Activated CD4-positive, alpha-beta T cell treated with anti-CD3 and anti-CD28 coated beads, Interleukin-2, amount 50 U/mL, for 4 hours (primary cell): ENCODE results near the gene VPS4B.
"Not testable (repeated sequence)": the region's sequence is repeated elsewhere in the genome, so short reads cannot be mapped to it uniquely, and the experiment has no call there.

Source experiments
- DNase-seq, 2 experiments: peaks; one replicate each; pipeline ENCODE4 v3.0.0-alpha.2; 2020

Gene VPS4B

GRCh38 chr18:63422087-63422863 is at the start of gene VPS4B:
VPS4B (minus strand) TSS chr18:63422476; CDS start chr18:63422259, 217 bp downstream.
- peak; percentile 99 for DNase-seq

- DNase-seq, result no peak
Measured at GRCh38 chr18:63470751-63471150, 48.5 kb upstream of the VPS4B start.

GRCh38 chr18:63468575-63468974 is 46.3 kb upstream of the VPS4B start:
- DNase-seq, result no peak

- DNase-seq, result no peak
Measured at GRCh38 chr18:63467699-63468098, 45.4 kb upstream of the VPS4B start.

GRCh38 chr18:63465059-63465458 is 42.8 kb upstream of the VPS4B start:
- no peak for DNase-seq

GRCh38 chr18:63464434-63464833 is 42.2 kb upstream of the VPS4B start:
- no peak for DNase-seq

GRCh38 chr18:63460414-63460813 is 38.1 kb upstream of the VPS4B start:
- no peak for DNase-seq

GRCh38 chr18:63457977-63458376 is 35.7 kb upstream of the VPS4B start:
- no peak for DNase-seq

- no peak for DNase-seq
Measured at GRCh38 chr18:63454497-63454896, 32.2 kb upstream of the VPS4B start.

GRCh38 chr18:63452751-63453150 is 30.5 kb upstream of the VPS4B start:
- DNase-seq, result not testable (repeated sequence)

- DNase-seq, result no peak
Measured at GRCh38 chr18:63451799-63452660, 29.8 kb upstream of the VPS4B start.

GRCh38 chr18:63449426-63449825 is 27.1 kb upstream of the VPS4B start:
- no peak for DNase-seq

- DNase-seq, result no peak
Measured at GRCh38 chr18:63447066-63447465, 24.8 kb upstream of the VPS4B start.

- DNase-seq, result no peak
Measured at GRCh38 chr18:63446266-63446665, 24.0 kb upstream of the VPS4B start.

- no peak for DNase-seq
Measured at GRCh38 chr18:63445037-63445436, 22.8 kb upstream of the VPS4B start.

GRCh38 chr18:63444580-63444979 is 22.3 kb upstream of the VPS4B start:
- no peak for DNase-seq

- DNase-seq, result no peak
Measured at GRCh38 chr18:63443829-63444228, 21.6 kb upstream of the VPS4B start.

GRCh38 chr18:63440881-63441280 is 18.6 kb upstream of the VPS4B start:
- no peak for DNase-seq

- no peak for DNase-seq
Measured at GRCh38 chr18:63440219-63440618, 17.9 kb upstream of the VPS4B start.

- peak; percentile 21 to 36 for DNase-seq
Measured at GRCh38 chr18:63439334-63439733, 17.1 kb upstream of the VPS4B start.

- DNase-seq, result no peak
Measured at GRCh38 chr18:63438181-63438580, 15.9 kb upstream of the VPS4B start.

- no peak for DNase-seq
Measured at GRCh38 chr18:63433334-63433866, 11.1 kb upstream of the VPS4B start.

- DNase-seq, result no peak
Measured at GRCh38 chr18:63431180-63431579, 8.9 kb upstream of the VPS4B start.

GRCh38 chr18:63430526-63430925 is 8.2 kb upstream of the VPS4B start:
- DNase-seq, result no peak
